ENCODE measurements around the gene CDH1.

CDH1 gene

DNA sequence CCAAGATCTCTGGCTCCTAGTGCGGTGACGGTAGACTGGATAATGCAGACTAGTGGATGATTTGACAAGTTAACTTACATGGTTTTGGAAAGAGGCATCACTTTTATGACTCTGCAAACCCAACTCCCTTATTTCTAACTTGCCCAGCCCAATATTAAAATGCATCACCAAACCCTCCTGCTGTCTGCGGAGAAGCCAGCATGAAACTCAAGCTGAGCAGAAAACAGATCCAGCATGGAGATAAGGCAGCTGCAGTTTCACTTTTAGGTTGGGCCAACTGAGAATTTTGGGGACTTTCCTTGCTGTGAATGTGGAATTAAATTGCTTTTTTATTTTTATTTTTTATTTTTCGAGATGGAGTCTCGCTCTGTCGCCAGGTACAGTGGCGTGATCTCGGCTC is 27.8 kb downstream of the CDH1 start:
- POLR2A ChIA-PET (ENCODE audit: low non-redundant PET) = no interaction called here
- CTCF ChIA-PET = no interaction called here
- H3K27ac ChIP-seq = no peak overlapping the region
- DNase-seq (ENCODE audit: low spot score) = no peak
- TF ChIP-seq, protein P1, sequence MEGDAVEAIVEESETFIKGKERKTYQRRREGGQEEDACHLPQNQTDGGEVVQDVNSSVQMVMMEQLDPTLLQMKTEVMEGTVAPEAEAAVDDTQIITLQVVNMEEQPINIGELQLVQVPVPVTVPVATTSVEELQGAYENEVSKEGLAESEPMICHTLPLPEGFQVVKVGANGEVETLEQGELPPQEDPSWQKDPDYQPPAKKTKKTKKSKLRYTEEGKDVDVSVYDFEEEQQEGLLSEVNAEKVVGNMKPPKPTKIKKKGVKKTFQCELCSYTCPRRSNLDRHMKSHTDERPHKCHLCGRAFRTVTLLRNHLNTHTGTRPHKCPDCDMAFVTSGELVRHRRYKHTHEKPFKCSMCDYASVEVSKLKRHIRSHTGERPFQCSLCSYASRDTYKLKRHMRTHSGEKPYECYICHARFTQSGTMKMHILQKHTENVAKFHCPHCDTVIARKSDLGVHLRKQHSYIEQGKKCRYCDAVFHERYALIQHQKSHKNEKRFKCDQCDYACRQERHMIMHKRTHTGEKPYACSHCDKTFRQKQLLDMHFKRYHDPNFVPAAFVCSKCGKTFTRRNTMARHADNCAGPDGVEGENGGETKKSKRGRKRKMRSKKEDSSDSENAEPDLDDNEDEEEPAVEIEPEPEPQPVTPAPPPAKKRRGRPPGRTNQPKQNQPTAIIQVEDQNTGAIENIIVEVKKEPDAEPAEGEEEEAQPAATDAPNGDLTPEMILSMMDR (conservative IDR thresholded peaks at IDR 0.05; ENCODE audit: low read depth) = no peak

DNA sequence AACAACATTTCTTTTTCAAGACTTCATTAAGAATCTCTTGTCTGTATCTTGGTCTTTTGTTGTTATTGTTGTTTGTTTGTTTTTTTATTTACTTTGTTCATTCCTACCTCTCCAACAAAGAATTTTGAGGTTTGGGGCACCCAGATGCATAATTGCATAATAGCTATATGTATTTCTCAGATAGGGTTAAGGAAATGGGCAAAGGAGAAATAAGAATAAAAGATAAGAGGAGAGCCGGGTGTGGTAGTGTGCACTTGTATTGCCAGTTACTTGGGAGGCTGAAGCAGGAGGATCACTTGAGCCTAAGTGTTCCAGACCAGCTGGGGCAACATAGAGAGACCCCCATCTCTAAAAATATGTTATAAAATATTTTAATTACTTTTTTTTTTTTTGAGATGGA is 30.5 kb downstream of the CDH1 start:
- no peak for DNase-seq (ENCODE audit: low spot score)
- TF ChIP-seq, protein P1 (conservative IDR thresholded peaks at IDR 0.05; ENCODE audit: low read depth) = no peak
- no peak overlapping the region for H3K27ac ChIP-seq
- POLR2A ChIA-PET (ENCODE audit: low non-redundant PET) = no interaction called here
- CTCF ChIA-PET = interaction anchor here (0.8 kb wide), 1 partner anchor 33 kb away, joined by 3 read pairs; no protein-coding TSS in a partner anchor

DNA sequence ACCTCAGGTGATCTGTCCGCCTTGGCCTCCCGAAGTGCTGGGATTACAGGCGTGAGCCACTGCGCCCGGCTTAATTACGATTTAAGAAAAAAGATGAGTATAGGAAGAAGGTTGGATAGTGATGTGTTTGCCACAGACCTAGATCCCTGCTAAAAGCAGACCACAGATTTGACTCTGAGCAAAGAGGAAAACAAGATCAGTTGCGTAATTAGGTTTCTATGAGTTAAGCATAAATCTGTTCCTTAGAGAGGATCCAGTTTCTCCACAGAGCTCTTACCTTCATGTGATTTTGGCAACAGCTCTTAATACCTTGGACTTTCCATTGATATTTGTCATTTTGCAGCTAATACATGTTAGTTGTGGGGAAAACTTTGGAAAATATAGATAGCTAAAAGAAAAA is 31.1 kb downstream of the CDH1 start:
- ChIA-PET POLR2A (ENCODE audit: low non-redundant PET) (no interaction called here), CTCF (no interaction called here)
- TF ChIP-seq, protein P1 (conservative IDR thresholded peaks at IDR 0.05; ENCODE audit: low read depth) = no peak
- H3K27ac ChIP-seq = no peak overlapping the region
- DNase-seq (ENCODE audit: low spot score) = no peak

DNA sequence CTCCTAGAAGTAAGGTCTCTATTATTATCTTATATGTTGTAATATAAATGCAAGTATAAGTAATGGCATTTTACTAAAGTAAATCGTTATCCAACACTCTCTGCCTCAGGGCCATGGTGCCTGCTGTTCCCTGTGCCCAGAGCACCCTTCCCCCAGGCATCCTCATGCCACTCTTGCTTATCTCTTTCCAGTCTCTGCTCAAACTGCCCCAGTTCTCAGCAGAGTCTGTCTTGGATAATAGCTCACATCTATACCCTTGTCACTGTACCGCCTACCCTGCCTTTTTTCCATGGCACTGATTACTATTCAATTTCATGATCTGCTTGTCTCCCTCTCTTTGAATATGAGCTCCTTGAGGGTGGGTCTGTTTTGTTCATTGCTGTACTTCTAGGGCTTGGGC is 31.7 kb downstream of the CDH1 start:
- DNase-seq (ENCODE audit: low spot score) = no peak
- TF ChIP-seq, protein P1 (conservative IDR thresholded peaks at IDR 0.05; ENCODE audit: low read depth) = no peak
- CTCF ChIA-PET = no interaction called here
- POLR2A ChIA-PET (ENCODE audit: low non-redundant PET) = no interaction called here
- no peak overlapping the region for H3K27ac ChIP-seq

DNA sequence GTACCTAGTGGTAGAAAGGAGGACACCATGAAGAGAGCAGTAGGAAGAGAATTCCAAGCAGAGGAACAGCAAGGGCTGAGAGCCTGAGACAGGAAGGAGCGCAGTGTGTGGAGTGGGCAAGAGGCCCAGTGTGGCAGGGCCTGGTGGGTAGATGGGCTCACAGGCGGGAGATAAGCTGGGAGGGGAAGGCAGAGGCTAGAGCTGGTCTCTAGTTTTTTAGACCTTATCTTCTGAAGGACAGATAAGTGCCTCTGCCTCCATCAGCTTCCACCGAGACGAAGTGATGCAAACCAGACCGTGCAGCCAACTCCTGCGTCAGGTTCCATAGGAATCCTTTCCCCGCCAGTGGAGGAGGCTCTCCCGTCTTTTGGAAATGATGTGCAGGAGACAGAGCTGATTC is 33.6 kb downstream of the CDH1 start:
- ChIA-PET CTCF (interaction anchor here (1.2 kb wide), 1 partner anchor 250 kb away, joined by 5 read pairs; no protein-coding TSS in a partner anchor), POLR2A (ENCODE audit: low non-redundant PET) (no interaction called here)
- TF ChIP-seq, protein P1 (conservative IDR thresholded peaks at IDR 0.05; ENCODE audit: low read depth) = no peak
- no peak for DNase-seq (ENCODE audit: low spot score)
- no peak overlapping the region for H3K27ac ChIP-seq

DNA sequence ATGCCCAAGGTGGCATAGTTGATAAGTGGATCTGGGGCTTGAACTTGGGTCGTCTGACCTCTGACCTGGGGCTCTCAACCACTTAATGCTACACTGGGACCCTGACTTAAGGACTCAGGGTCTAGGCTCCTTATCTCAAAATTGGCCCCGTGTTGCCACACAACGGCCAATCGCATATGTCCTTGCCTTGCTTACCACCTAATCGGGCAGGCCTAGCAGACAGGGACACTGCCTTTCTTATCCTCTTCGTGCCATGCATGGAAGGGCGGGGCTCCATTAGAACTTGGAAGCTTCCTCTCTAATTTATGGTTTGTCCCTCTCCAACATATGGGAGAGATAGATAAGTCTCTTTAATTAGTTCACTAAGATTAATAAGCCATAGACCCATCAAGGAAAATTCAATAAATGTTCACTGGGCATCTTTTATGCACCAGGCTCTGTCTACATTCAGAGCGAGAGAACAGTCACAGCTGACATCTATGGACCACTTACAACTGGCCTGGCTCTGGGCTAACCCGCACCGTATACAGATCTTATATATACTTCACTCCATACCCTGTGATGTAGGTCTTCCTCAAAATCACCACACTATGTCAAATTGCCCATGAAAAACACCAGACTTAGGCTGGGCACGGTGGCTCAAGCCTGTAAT is 35.1 kb downstream of the CDH1 start:
- H3K27ac ChIP-seq = no peak overlapping the region
- ChIA-PET POLR2A (ENCODE audit: low non-redundant PET) (no interaction called here), CTCF (interaction anchor here (0.6 to 1.2 kb wide), 3 partner anchors 14 to 322 kb away, joined by 3 to 5 read pairs (median 4); no protein-coding TSS in a partner anchor)
- no peak for DNase-seq (ENCODE audit: low spot score)
- TF ChIP-seq, protein P1 (conservative IDR thresholded peaks at IDR 0.05; ENCODE audit: low read depth) = no peak
